Mammary epithelial cell (primary cell): ENCODE data around the gene C14orf93.

Experiments used
- CTCF ChIP-seq, 2 donors: IDR thresholded peaks in 1 of 2; conservative IDR thresholded peaks in 1 of 2; 2 replicates each; pipeline ENCODE4 v1.5.1; 2011 to 2012; ENCODE audit warnings: inconsistent platforms in 2 of 2, low read length in 2 of 2, mild to moderate bottlenecking in 2 of 2, control low read depth in 1 of 2, low read depth in 1 of 2; ENCODE audit not compliant: insufficient read depth in 1 of 2; ENCODE audit errors: extremely low read depth in 1 of 2
- EZH2 ChIP-seq: IDR thresholded peaks from 2 replicates; pipeline ENCODE4 v1.6.1; 2012; ENCODE audit warnings: low read length, inconsistent platforms, borderline replicate concordance

DNA sequence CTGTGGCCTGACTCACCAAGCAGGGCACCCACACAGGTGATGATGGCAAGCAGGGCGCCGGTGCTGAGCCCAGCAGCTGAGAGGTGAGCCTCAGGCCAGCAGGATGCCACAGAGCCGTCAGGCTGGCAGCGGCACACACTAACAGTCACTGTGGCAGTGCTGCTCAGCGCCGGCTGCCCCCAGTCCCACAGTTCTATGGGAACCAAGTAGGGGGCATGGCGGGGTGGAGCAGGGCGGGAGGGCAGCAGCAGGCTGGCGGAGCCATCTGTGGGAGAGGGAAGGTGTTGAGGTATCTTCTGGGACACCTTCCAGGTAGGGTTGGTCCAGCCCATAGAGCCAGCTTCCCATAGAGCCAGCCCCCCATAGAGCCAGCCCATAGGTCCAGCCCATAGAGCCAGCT, 39.1 kb upstream of the C14orf93 start:
- TF ChIP-seq CTCF (conservative IDR thresholded peaks at IDR 0.05 in 1 of 2, IDR thresholded peaks at IDR 0.05 in 1 of 2; ENCODE audit: extremely low read depth in 1 of 2, insufficient read depth in 1 of 2, low read depth in 1 of 2, low read length in 2 of 2): no peak
- TF ChIP-seq EZH2: no peak
